Measurements from ENCODE around the gene ELMO1. TPM values are rescaled to one million over a fixed set of nuclear protein-coding genes. Genes with fewer than 3 reads are reported as not detected.

Gene ELMO1
- total RNA-seq, 4 donors from 2014 or later: 58.7 to 293 (median 81.0) TPM

DNA sequence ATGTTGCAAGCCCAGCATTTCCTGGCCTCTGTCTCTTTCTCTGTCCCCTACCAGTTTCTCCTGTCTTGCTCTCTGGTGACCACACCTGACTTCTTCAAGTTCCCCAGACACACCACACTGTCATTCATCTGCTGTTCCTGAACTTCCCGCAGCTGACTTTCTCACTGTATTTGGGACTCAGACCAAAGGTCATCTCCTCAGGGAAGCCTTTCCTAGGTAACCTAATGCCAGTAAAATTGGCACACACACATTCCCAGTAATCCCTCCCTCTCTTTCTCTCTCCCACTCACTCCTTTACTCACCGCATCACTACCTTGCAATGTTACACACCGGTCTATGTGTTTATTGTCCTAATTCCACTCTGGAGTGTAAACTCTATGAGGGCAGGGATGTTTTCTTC lies 81.7 kb downstream of the ELMO1 start:
- DNase-seq (ENCODE audit: low spot score) (no peak), ATAC-seq (ENCODE audit: low FRiP score) (no peak)
- TF ChIP-seq, protein P1, sequence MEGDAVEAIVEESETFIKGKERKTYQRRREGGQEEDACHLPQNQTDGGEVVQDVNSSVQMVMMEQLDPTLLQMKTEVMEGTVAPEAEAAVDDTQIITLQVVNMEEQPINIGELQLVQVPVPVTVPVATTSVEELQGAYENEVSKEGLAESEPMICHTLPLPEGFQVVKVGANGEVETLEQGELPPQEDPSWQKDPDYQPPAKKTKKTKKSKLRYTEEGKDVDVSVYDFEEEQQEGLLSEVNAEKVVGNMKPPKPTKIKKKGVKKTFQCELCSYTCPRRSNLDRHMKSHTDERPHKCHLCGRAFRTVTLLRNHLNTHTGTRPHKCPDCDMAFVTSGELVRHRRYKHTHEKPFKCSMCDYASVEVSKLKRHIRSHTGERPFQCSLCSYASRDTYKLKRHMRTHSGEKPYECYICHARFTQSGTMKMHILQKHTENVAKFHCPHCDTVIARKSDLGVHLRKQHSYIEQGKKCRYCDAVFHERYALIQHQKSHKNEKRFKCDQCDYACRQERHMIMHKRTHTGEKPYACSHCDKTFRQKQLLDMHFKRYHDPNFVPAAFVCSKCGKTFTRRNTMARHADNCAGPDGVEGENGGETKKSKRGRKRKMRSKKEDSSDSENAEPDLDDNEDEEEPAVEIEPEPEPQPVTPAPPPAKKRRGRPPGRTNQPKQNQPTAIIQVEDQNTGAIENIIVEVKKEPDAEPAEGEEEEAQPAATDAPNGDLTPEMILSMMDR (IDR thresholded peaks at IDR 0.05): no peak

DNA sequence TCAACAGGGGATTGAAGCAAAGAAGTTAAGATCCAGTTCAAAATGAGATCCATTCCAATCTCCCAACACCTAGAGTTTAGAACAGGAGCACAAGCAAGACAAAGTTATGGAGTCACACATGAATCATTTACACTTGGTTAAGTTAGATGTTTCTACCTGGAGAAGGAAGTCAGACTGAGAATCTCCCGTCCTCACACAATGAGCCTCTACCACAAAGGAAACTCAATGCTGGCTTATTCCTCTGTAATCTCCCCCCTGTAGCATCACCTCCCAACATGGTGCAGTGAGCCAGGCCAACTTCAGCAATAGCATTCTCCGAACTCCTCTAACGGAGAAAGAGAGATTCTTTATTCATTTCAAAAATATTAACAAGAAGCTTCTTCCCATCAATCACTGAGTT lies 82.2 kb downstream of the ELMO1 start:
- TF ChIP-seq, protein P1 (IDR thresholded peaks at IDR 0.05): no peak
- no peak for DNase-seq (ENCODE audit: low spot score)

DNA sequence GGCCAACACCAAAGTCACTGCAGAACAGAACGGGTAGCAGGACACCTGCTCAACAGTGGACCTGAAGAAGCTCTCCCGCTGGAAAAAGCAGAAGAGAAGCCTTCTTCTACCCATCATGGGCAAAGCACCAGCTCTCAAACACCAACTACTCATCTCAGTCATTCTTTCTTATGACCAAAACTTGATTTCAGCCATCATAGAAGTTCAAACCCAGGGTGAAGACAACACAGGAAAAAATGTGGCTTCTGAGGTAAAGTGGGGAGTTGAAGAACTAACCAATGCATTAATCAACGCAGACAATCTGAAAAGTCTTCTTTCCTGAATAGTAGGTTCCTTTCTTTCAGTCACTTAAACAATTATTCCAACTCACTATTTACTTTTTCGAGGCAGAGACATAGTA lies 83.3 kb downstream of the ELMO1 start:
- no peak for DNase-seq (ENCODE audit: low spot score)
- no peak for ATAC-seq (ENCODE audit: low FRiP score)
- TF ChIP-seq, protein P1 (IDR thresholded peaks at IDR 0.05): no peak

More for the DNA sequence above, 82.2 kb downstream of the ELMO1 start:
- ATAC-seq (ENCODE audit: low FRiP score): no peak

DNA sequence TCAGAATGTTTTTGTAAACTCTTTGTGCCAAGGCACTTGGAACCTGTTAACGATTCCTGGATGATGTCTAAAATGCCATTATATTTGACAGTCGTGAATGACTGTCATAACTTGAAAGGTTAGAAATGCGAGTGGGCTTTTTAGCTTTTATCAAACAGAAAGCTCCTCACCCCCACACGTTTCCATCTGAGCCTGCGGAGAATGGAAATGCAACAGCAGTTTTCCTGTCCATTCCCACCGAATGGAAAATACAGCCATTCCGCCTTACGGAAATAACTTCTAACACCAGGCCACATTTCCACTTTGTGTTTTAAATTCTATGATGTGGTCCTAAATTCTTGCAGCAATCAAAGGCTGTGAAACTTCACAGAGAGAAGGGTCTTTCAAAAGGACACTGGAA lies 83.8 kb downstream of the ELMO1 start:
- TF ChIP-seq, protein P1 (IDR thresholded peaks at IDR 0.05): no peak
- DNase-seq (ENCODE audit: low spot score): no peak
- ATAC-seq (ENCODE audit: low FRiP score): no peak

DNA sequence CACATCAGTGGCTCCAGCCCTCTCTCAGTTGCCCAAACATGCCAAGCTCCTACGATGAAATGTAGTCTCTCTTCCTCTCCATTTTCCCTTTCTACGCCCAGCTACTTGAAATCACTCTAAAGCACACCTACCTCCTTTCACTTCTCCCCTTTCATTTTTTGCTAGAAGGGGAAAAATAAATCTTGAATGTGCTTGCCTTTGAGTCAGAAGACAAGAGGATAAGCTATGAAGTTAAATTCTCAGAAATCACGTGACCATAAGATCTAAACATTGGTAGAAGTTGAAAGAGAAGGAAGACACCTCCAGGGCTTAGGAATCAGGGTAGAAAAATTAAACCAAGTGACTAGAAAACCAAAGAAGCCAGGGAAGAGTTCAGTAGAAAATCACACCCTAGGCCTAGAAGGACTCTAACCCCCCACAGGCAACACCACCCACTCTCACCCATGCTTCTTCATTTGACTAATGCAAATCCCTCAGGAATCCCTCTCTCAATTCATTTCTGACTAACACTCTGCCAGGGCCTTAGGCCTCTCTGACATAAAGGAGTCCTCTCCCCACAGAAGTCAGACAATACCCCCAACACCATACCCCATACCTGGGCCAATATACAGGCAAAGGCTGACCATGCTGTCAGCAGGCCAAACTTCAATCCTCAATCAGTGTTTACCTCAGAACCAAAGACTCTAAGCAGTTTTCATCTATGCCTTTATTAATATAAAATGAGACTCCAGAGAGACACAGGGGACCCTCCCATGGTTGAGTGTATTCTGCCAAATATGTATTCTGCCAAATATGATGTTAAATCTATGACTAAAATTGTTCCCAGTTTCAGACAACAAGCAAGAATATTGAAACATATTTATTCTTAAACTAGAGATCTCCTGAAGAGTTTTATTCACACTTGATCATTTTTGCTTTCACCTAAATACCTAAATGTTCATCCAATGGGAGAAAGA lies 84.8 kb downstream of the ELMO1 start:
- TF ChIP-seq, protein P1 (IDR thresholded peaks at IDR 0.05): no peak
- ATAC-seq (ENCODE audit: low FRiP score): no peak
- DNase-seq (ENCODE audit: low spot score): no peak

DNA sequence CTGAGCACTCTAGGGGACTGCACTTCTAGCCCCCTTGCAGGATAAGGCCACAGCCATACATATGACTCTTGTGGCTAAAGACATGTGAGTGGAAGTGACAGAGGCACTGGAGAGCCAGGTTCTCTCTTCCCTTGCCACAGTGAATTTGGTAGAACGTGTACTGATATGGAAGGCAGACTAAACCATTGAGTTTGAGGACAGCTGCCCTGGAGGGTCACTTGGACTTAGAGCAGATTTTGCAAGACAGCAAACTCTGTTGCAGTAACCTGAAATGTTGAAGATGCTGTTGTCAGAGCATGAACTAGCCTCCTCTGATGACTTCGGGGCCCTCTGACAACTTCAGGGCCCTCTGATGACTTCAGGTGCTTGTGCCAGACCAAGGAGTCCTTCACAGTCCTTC lies 85.9 kb downstream of the ELMO1 start:
- ATAC-seq (ENCODE audit: low FRiP score) (no peak), DNase-seq (ENCODE audit: low spot score) (no peak)
- TF ChIP-seq, protein P1 (IDR thresholded peaks at IDR 0.05): no peak

DNA sequence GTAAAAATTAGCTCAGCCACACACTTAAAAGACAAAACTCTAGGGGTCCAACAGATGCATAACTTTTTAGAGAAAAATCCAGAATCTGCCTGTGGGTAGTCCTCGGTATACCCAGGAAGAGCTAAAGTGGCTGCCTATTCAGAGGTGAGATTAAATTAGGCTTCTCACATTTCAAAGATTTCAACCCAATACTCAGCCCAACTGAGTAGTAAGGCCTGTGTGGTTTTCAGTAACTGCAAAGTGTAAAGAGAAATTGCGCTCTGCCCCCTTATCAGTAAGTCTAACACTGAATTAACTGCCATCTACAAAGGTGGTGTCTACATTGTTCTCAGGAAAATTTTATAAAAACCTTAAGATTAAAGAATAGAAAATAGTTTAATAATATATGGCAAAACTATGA lies 88.2 kb downstream of the ELMO1 start:
- no peak for ATAC-seq (ENCODE audit: low FRiP score)
- no peak for DNase-seq (ENCODE audit: low spot score)
- TF ChIP-seq, protein P1 (IDR thresholded peaks at IDR 0.05): no peak
